Measurements from ENCODE around the gene MRTFB.

MRTFB gene

GRCh38 chr16:14062261-14062660 lies 8.9 kb upstream of the MRTFB start:
- DNase-seq (ENCODE audit: low spot score): no peak

GRCh38 chr16:14063618-14064581 lies 7.2 kb upstream of the MRTFB start:
- DNase-seq (ENCODE audit: low spot score): no peak

DNA sequence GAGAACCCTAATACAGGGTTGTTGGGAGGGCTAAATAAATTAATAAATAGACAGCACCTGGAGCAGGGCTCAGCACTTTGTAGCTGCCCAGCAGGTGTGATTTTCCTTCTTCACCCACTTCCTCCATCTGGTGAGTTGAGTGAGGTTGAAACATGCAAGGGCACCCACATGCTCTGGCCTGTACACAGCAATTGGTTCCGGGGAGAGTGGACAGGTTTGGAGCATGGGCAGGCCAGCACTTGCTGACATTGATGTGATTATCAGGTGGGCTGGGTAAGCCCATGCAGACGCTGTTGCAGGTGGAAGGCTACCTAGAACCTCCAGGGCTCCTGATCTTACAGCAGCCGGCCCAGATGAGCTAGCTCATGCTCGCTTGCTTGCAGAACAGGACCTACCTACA lies 1.3 kb upstream of the MRTFB start:
- DNase-seq (ENCODE audit: low spot score): no peak

- no peak for DNase-seq (ENCODE audit: low spot score)
These were observed 603 bp upstream of the MRTFB start for GRCh38 chr16:14070555-14070876.

DNA sequence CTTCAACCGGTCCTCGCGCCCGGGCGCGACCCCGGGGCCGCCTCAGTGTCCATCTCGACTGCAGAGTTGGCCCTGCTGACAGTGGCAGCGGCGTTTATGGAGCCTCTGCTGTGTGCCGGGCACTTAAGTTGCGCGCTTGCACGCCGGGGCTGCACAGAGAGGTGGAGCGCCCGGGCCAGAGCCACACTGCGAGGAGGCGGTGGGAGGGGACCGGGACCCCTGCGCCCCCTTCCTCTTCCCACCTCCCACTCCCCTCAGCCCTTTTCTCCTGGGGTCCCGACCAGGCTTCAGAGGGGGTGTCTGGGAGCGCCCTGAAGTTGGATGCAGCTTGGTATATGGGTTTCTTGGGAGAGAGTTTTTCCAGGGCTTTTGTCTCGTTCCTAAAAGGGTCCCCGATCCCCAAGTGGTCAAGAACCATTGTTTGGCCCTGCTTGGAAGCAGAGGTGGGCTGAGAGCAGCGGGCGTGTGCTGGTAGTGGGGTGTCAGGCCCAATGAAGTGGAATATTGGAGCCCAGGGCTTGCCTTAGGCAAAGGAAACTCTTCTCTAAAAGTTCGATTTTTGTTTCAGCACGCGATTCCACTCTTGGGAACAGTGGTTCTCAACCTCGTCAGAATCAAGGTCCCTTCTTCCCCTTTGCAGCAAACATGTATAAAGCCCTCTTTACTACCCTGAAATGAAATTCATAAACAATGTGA lies 605 bp downstream of the MRTFB start:
- DNase-seq (ENCODE audit: low spot score): no peak

DNA sequence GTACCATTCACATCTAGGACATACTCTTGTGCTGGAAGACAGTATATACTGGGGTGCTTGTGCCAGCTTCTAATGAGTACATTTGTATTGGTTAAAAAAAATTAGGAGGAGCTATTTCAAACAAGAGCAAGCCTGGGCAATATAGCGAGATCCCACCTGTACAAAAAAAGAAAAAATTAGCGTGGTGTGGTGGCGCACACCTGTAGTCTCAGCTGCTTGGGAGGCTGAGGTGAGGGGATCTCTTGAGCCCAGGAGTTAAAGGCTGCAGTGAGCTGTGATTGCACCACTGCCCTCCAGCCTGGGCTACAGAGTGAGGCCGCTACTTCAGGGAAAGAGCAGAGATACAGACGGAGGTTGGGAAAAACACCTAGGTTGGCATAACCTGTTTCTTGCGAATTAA lies 1.2 kb downstream of the MRTFB start:
- no peak for DNase-seq (ENCODE audit: low spot score)

DNA sequence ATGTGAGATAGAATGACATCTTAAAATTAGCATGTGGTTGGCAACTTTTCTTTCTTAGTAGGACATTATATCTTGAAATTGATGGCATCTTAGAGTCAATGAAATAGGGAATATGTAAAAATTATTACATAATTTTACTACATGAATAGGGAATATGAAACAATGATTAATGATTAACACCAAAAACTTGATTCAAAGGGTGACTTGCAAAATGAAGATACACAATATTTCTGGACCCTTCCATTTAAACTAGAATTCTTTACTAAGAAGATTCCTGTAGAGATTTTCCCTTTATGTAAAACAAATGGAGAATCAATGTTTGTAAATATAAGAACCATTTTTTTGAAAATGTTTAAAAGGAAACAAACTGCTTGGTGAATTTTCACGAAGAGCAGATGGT lies 3.4 kb downstream of the MRTFB start:
- no peak for DNase-seq (ENCODE audit: low spot score)

DNA sequence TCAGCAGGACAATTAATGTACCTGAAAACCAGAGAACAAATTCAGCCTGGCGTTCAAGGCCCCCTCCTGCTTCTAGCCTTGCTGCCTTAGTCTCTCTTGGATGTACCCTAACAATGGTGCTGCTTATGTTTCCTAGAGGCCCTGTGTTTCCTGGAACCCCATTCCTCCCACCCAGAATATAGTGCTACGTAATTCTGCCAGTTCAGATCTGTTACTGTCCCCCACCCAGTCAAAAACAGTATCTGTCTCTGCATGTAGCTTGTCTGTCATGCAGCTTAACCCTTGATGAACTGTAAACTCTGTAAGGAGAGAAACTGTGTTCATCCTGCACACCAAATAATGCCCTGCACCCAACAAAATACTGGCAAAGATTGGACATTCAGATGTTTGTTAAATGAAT lies 6.8 kb downstream of the MRTFB start:
- no peak for DNase-seq (ENCODE audit: low spot score)

DNA sequence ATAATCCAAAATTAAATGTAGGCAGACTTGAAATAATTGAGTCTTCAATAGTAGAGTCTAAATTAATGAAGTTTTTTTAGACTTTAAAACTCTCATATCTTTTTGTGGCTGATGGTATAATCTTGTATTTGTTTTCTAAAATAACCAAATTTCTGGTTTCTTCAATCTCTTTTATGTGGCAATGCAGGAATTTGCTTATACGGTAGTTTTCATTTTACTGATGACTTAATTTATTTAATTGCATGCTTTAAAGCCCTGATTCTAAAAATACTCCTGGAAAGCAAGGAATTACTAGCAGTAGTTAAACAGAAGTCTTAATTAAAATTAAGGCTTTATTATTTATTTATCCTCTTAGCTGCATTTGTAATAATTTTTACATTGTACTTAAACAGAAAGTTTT lies 15.4 kb downstream of the MRTFB start:
- DNase-seq (ENCODE audit: low spot score): no peak

- DNase-seq (ENCODE audit: low spot score): no peak
These were observed 16.1 kb downstream of the MRTFB start for GRCh38 chr16:14087181-14087580.

- DNase-seq (ENCODE audit: low spot score): no peak
These were observed 16.6 kb downstream of the MRTFB start for GRCh38 chr16:14087590-14088154.

DNA sequence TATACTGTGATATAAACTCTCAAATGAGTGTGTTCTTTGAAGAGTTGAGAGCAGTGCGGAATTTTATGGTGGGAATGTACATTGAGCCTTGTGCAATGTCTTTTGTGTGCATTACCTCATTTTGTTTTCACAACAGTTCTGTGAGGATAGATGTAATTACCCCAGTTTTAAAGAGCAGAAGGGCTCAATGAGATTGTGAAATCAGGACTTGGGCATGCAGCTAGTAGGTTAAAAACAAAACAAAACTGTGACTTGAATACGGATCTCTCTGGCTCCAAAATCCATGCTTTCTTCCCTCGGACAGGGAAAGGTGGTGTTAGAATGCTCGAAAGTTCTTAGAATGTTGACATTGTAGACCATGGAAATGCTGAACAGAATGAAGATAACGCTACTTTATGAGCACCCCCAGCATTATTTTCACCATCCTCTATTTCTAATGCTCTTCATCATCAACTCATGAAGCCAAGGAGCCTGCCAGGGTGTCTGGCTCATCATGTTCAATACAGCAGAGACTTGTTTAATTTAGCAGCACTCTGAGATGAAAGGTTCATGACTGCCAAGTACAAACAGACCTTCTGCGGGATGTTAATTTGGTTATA lies 17.1 kb downstream of the MRTFB start:
- DNase-seq (ENCODE audit: low spot score): no peak

DNA sequence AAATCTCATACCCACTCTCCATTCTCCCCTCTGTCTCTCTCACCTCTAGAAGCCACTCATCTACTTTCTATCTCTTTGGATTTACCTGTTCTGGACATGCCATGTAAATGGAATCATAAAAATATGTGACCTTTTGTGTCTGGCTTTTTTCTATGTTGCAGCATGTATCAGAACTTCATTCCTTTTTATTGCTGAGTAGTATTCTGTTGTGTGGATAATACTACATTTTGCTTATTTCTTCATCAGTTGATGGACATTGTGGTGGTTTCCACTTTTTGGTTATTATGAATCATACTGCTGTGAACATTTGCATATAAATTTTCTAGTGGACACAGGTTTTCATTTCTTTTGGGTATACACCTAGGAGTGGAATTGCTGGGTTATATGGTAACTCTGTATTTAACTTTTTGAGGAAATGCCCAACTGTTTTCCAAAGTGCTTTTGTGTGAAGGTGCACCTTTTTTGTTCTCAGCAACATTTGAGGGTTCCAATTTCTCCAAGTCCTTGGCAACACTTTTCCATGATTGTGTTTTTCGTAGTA lies 18.2 kb downstream of the MRTFB start:
- no peak for DNase-seq (ENCODE audit: low spot score)

- no peak for DNase-seq (ENCODE audit: low spot score)
These were observed 21.4 kb downstream of the MRTFB start for GRCh38 chr16:14092561-14092960.

DNA sequence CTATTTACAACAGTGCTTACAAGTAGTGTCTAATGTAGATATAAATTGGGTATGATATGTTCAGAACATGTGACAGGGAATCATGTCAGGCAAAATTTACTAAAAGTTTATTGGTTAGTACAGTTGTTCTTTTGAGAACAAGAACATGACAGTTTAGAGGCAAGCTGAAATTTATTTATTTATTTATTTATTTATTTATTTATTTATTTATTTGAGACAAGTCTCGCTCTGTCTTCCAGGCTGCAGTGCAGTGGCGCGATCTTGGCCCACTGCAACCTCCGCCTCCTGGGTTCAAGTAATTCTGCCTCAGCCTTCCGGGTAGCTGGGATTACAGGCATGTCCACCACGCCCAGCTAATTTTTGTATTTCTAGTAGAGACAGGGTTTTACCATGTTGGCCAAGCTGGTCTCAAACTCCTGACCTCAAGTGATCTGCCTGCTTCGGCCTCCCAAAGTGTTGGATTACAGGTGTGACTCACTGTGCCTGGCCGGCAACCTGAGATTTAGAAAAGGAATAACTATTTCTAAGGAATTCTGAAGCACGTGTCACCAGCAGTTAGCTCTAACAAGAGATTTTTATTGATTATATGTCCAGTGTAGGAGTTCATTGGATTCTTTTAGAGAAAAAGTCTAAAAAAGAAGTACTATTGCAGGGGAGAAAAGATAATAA lies 24.9 kb downstream of the MRTFB start:
- DNase-seq (ENCODE audit: low spot score): no peak

DNA sequence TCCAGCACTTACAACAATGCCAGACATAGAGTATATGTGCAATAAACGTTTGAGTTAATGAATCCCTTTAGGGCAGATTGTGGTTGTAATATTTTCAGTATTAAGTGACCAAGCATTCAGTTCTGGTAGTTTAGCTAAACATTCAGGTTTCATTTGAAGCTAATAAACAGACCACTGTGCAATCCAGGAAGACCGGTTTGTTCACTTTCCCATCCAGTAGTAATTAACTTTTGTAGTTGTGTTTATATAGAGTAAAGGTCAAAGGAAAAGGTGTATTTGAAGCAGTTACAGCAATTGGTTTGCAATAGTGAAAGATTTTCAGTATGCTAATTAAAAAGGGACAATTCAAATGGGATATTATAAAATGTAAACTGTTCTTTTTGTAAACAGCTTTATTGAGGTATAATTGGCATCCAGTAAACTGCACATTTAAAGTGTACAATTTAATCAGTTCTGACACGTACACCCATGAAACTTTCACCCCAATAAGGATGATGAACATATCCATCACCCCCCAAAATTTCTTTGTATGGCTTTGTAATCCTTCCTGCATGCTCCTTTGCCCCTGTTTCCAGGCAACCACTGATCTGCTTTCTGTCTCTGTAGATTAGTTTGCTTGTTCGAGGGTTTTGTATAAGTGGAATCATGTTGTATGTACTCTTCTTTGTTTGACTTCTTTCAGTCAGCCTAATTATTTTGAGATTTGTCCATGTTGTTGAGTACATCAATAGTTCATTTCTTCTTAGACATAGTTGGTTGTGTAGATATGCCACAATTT lies 26.3 kb downstream of the MRTFB start:
- DNase-seq (ENCODE audit: low spot score): no peak

- no peak for DNase-seq (ENCODE audit: low spot score)
These were observed 27.0 kb downstream of the MRTFB start for GRCh38 chr16:14098081-14098480.

- DNase-seq (ENCODE audit: low spot score): no peak
These were observed 29.7 kb downstream of the MRTFB start for GRCh38 chr16:14100825-14101224.

DNA sequence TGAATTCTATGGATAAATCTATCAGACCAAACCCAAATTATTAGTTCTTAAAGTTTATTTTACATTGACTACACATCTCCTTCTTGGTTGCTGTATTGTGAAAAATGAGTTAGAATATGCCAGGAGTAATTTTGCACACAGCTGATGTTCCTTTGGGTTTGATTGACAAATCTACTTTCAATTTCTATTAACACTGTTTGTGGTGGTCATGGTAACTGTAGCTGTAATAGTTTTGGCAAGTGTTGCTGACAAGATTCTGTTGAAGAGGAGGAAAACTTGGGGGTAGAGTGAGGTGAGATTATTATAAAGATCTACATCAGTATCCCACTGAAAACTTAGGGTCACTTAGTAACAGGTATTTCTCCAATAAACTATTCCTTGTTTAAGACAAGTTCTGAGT lies 30.3 kb downstream of the MRTFB start:
- DNase-seq (ENCODE audit: low spot score): no peak

DNA sequence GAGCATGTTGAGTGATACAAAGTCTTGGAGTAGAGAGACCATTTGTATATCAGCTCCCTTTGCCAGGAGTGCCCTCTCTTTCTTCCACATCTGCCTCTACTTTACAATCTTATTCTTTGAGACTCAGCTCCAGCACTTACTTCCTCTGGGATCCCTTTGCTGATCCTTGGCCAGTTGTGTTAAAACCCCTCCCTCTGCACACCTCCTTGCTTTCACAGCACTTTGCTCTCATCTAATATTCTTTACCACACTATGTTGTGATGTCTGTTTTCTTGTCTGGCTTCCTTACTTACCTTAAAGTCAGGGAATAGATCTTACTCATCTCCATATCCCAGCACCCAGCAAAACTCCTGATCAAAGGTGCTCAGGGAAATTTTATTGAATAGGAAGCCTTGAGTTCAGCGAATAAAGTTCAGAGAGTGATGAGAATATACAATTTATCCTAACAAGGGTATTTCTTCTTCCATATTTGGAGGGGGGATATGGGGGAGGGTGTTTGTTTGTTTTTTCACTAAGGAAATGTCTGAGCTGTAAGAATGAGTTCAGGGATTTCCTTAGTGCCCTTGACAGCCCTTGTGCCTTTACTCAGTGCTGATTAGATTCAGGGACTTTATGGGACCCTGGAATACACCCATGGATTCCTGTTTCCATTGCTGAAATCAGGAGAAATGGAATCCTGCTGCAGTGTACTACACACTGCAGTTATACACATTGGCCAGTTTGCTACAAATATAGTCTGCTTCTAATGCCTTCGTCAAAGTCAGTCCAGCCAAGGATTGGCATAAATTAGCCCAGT lies 32.0 kb downstream of the MRTFB start:
- no peak for DNase-seq (ENCODE audit: low spot score)
